HL-60/S4 treated with phorbol 12-myristate 13-acetate at 8.2 ng/mL for 4 days and 3 days (cell line): ENCODE results near the gene KRTAP10-9.
"Not testable (repeated sequence)": the region's sequence is repeated elsewhere in the genome, so short reads cannot be mapped to it uniquely, and the experiment has no call there.

ENCODE experiments used
- in situ Hi-C: fragments of 300-500 bp; cut with MboI; formaldehyde crosslinking; loops from 2 replicates; pipeline ENCODE4 v1.15.0; 2022; ENCODE audit warnings: low sequenced_read_pairs

The KRTAP10-9 gene

DNA sequence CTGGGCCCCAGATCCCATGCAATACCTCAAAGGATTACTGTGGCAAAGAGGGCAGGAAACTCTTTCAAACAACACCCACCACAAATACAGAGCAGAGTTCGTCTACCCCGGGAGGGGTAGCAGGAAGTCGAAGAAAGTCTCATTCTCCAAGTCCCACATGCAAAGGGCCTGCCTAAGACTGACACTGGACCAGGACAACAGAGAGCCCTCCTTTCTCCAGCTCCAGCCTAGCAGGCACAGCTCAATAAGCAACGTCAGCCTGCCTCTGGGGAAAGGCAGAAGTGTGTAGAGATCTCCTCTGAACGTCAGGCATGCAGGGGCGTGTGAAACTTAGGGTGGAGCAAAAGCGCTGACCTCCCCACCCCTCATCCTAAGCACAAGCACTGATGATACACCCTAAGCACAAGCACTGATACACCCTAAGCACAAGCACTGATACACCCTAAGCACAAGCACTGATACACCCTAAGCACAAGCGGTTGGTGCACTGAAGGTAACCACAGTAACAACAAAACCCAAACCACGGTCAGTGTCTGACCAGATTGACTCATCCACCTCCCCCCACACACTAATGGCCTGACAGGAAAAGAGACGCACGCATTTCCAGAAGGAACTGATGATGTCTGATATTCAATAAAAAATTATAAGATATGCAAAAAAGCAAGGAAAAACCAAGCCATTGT, 32.2 kb downstream of the KRTAP10-9 start:
- in situ Hi-C loops = no loop called here

GRCh38 chr21:44661567-44661966, 34.7 kb downstream of the KRTAP10-9 start:
- in situ Hi-C loops = not testable (repeated sequence)

- in situ Hi-C loops = no loop called here
Observed at GRCh38 chr21:44664691-44665090, 37.8 kb downstream of the KRTAP10-9 start.

DNA sequence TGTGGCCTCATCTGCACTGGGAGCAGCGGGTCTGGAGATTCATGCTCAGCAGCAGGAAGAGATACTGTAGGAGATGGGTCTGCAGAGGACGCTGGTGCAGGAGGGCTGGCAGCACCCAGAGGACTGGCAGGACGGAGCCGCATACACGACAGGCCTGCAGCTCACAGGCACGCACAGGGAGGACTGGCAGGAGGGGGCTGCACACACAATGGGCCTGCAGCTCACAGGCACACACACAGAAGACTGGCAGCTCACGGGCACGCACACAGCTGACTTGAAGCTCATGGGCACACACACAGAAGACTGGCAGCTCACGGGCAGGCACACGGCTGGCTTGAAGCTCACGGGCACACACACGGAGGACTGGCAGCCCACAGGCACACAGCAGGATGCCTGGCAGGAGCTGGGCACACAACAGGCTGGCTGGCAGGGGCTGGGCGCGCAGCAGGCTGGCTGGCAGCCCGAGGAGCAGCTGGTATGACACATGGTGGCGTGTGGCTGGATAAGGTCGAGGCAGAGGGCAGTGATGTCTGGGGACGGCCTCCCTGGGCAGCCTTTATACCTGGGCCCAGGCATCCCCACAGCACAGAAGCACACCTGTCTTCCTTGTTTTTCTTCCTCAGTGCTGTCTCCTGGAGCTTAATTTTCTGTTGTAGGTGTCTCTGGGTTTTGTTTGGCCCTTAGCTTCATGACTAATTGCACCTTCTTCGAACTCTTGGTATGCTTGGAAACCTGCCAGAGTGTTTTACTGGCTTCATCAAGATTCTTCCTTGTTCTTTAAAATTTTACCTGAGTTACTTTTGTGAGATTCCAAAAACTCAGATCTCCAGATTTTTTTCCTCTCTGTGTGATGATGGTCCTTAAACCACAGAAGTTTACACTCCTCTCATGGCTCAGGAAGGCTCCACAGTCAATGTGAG, 39.8 kb downstream of the KRTAP10-9 start, which contains the start of gene KRTAP12-2:
KRTAP12-2 (minus strand) TSS at position 527 of the 920 bp plus-strand sequence; CDS start at position 486, 41 bp downstream.
- in situ Hi-C loops = no loop called here

GRCh38 chr21:44667612-44668011, 40.7 kb downstream of the KRTAP10-9 start:
- in situ Hi-C loops = no loop called here

DNA sequence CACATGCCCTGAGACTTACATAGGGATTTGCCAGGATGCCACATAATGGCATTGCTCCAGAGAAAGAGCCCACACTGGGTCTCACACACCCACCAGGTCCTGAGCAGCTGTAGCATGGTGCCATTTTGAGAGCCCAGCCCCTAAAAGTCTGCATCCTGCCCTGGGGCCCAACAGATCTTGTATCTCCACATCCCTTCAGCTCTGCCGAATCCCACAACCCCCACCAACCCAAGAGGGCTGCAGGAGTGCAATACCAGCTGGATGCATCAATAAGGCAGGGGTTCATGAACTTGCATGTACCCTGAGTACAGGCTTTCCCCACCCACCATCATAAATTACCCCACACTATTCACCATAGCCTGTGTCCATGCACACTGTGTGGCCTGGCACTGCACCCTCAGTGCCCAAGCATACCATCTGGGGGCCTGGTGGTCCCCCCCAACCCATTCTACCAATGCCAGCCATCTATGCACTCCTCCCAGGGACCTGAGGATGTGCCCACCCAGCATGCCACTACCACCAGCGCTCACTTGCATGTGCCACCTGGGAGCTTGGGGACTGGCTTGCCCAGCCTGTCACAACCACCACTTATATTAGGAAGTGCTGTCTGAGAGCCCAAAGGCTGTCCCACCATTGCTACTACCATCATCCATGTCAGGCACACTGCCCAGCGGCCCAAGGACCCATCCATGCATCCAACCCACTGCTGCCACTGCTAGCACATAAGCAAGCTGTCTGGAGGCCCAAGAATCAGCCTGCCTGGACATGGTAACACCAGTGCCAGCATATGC, 43.9 kb downstream of the KRTAP10-9 start:
- in situ Hi-C loops = no loop called here

DNA sequence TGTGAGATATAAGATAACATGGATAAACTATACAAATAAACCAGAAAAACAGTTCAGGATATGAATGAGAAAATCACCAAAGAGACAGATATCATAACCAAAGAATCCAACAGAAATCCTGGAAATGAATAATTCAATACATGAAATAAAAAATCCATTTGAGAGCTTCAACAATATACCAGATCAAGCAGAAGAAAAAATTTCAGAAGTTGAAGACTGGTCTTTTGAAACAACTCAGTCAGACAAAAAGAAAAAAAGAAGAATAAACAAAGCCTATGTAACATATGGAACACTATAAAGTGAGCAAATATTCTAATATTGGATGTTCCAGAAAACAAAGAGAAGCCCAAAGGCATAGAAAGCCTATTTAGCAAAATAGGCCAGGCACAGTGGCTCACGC, 45.0 kb downstream of the KRTAP10-9 start:
- in situ Hi-C loops = no loop called here

- in situ Hi-C loops = no loop called here
Observed at GRCh38 chr21:44677881-44678280, 51.0 kb downstream of the KRTAP10-9 start.
